ENCODE results near the gene DEPP1.

GRCh38 chr10:44926751-44927351 lies 51.8 kb downstream of the DEPP1 start:
- TF ChIP-seq CTCF (IDR thresholded peaks at IDR 0.05) (no peak), POLR2AphosphoS5 (IDR thresholded peaks at IDR 0.05) (no peak), POLR2A (IDR thresholded peaks at IDR 0.05) (no peak), EP300 (IDR thresholded peaks at IDR 0.05) (no peak)
